CD4-positive, alpha-beta T cell (primary cell): ENCODE measurements around the gene GULP1. TPM values are rescaled to one million over a fixed set of nuclear protein-coding genes. Genes with fewer than 3 reads are reported as not detected.

Experiments used
- ATAC-seq: fragments of 200-7000 bp; cut with Tn5 transposase; one replicate; pipeline ENCODE4 v1.10.0; 2022; ENCODE audit warnings: mild to moderate bottlenecking; ENCODE audit not compliant: poor library complexity
- CTCF ChIA-PET: fragments of 350-600 bp; sonication (Branson Sonifier 250); formaldehyde crosslinking; loops from one replicate; lab custom pipeline; 2021; ENCODE audit warnings: antibody characterized with exemption, inconsistent platforms; lab: Charles Lee
- POLR2A ChIA-PET: fragments of 350-600 bp; sonication (Branson Sonifier 250); formaldehyde crosslinking; loops from one replicate; lab custom pipeline; 2021; ENCODE audit warnings: antibody characterized with exemption, inconsistent platforms; lab: Charles Lee
- DNase-seq, 14 experiments: peaks; one replicate each; pipeline ENCODE4 v3.0.0-alpha.2; 2013 to 2020; ENCODE audit warnings: mixed read lengths in 2 of 14
- H3K27ac ChIP-seq, 2 donors: one replicate each; pipeline versions ENCODE4 v1.5.1 to v1.7.0; 2013; ENCODE audit warnings: low read length in 2 of 2, low read depth in 1 of 2, mild to moderate bottlenecking in 1 of 2
- H3K27me3 ChIP-seq, 2 experiments: 1 replicate in 1 of 2; 2 replicates in 1 of 2; pipeline versions ENCODE4 v1.6.1 to v1.7.0; 2013; ENCODE audit warnings: low read length in 2 of 2, control low read depth in 1 of 2, mild to moderate bottlenecking in 1 of 2, moderate library complexity in 1 of 2; ENCODE audit not compliant: insufficient read depth in 2 of 2, control insufficient read depth in 1 of 2
- H3K36me3 ChIP-seq: one replicate; pipeline ENCODE4 v1.6.1; 2013; ENCODE audit warnings: low read length, control low read depth; ENCODE audit not compliant: insufficient read depth
- H3K4me1 ChIP-seq: one replicate; pipeline ENCODE4 v1.6.1; 2013; ENCODE audit warnings: low read length, control low read depth; ENCODE audit not compliant: insufficient read depth
- H3K4me3 ChIP-seq: one replicate; pipeline ENCODE4 v1.5.1; 2013; ENCODE audit warnings: mild to moderate bottlenecking, low read length, moderate library complexity
- H3K9me3 ChIP-seq, 2 experiments: 1 replicate in 1 of 2; 2 replicates in 1 of 2; pipeline versions ENCODE4 v1.6.1 to v1.7.0; 2013; ENCODE audit warnings: low read length in 2 of 2, mild to moderate bottlenecking in 2 of 2, control low read depth in 1 of 2, moderate library complexity in 1 of 2; ENCODE audit not compliant: control insufficient read depth in 1 of 2, insufficient read depth in 1 of 2
- H3K27ac Mint-ChIP-seq: one replicate; pipeline ENCODE4 v1.8.0; 2020; ENCODE audit warnings: mixed read lengths
- H3K27me3 Mint-ChIP-seq: one replicate; pipeline ENCODE4 v1.8.0; 2021; ENCODE audit warnings: mixed read lengths
- H3K36me3 Mint-ChIP-seq: one replicate; pipeline ENCODE4 v1.8.0; 2021; ENCODE audit warnings: low read depth, mixed read lengths
- H3K4me1 Mint-ChIP-seq: one replicate; pipeline ENCODE4 v1.8.0; 2021; ENCODE audit warnings: low read depth, mixed read lengths
- H3K4me3 Mint-ChIP-seq: one replicate; pipeline ENCODE4 v1.8.0; 2020; ENCODE audit warnings: mild to moderate bottlenecking, mixed read lengths
- H3K9me3 Mint-ChIP-seq: one replicate; pipeline ENCODE4 v1.8.0; 2020; ENCODE audit warnings: mixed read lengths
- intact Hi-C, 2 experiments: fragments of 100-400 bp; cut with DNase I in 1 of 2; cut with micrococcal nuclease in 1 of 2; formaldehyde crosslinking; loops; one replicate each; pipeline versions ENCODE4 v1.15.1 to v1.9.0; 2023 to 2025; cut with DNase I, micrococcal nuclease
- total RNA-seq, 174 experiments: library from RNA in 2 of 174; stranded (reverse) in 2 of 174; gene quantifications; one replicate each; pipeline ENCODE4 v1.2.3 and lab custom pipeline; 2021 to 2026
- TF ChIP-seq, protein P1 (sequence below): fragments of 200-600 bp; IDR thresholded peaks from one replicate; pipeline ENCODE4 v1.8.0; 2022; ENCODE audit warnings: antibody characterized with exemption, mild to moderate bottlenecking

The GULP1 gene
- total RNA-seq, 2 experiments from 2014 or later = not detected

DNA sequence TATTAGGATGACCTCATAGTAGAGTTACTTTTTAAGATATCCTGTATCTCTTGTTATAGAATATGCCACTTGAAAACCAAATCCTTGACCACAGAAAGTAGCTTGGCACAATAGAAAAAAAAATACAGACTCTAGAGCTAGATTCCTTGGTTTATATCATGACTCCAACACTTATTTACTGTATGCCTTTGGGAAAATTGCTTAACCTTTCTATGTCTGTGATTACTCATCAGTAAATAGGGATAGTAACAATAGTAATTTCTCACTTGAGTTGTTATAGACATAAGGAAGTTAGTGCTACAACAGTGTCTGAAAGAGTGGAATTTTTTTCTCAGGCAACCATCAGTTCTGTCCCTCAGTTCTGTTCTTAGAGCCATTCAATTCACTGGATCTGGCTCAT, 193.8 kb downstream of the GULP1 start:
- H3K27me3 Mint-ChIP-seq = no peaks in the 10 kb centered on the region
- Histone ChIP-seq H3K9me3 (no peaks in the 10 kb centered on the region), H3K4me3 (no peak overlapping the region), H3K27ac (no peak overlapping the region), H3K4me1 (no peaks in the 10 kb centered on the region), H3K36me3 (no peaks in the 10 kb centered on the region), H3K27me3 (no peaks in the 10 kb centered on the region)
- H3K4me3 Mint-ChIP-seq = no peak overlapping the region
- DNase-seq = no peak
- intact Hi-C loops = no loop called here
- no peaks in the 10 kb centered on the region for H3K9me3 Mint-ChIP-seq
- H3K36me3 Mint-ChIP-seq = no peaks in the 10 kb centered on the region
- TF ChIP-seq, protein P1, sequence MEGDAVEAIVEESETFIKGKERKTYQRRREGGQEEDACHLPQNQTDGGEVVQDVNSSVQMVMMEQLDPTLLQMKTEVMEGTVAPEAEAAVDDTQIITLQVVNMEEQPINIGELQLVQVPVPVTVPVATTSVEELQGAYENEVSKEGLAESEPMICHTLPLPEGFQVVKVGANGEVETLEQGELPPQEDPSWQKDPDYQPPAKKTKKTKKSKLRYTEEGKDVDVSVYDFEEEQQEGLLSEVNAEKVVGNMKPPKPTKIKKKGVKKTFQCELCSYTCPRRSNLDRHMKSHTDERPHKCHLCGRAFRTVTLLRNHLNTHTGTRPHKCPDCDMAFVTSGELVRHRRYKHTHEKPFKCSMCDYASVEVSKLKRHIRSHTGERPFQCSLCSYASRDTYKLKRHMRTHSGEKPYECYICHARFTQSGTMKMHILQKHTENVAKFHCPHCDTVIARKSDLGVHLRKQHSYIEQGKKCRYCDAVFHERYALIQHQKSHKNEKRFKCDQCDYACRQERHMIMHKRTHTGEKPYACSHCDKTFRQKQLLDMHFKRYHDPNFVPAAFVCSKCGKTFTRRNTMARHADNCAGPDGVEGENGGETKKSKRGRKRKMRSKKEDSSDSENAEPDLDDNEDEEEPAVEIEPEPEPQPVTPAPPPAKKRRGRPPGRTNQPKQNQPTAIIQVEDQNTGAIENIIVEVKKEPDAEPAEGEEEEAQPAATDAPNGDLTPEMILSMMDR = no peak
- ATAC-seq = no peak
- ChIA-PET POLR2A (no interaction called here), CTCF (no interaction called here)
- no peak overlapping the region for H3K27ac Mint-ChIP-seq
- H3K4me1 Mint-ChIP-seq = no peaks in the 10 kb centered on the region

GRCh38 chr2:188492751-188493150, 201.1 kb downstream of the GULP1 start:
- H3K4me1 Mint-ChIP-seq = no peaks in the 10 kb centered on the region
- Histone ChIP-seq H3K9me3 (no peaks in the 10 kb centered on the region), H3K4me3 (no peak overlapping the region), H3K27ac (no peak overlapping the region), H3K4me1 (no peaks in the 10 kb centered on the region), H3K36me3 (no peaks in the 10 kb centered on the region), H3K27me3 (no peaks in the 10 kb centered on the region)
- ATAC-seq (no peak), DNase-seq (no peak)
- ChIA-PET CTCF (no interaction called here), POLR2A (no interaction called here)
- H3K27ac Mint-ChIP-seq = no peak overlapping the region
- H3K27me3 Mint-ChIP-seq = no peaks in the 10 kb centered on the region
- H3K36me3 Mint-ChIP-seq = no peaks in the 10 kb centered on the region
- no peak overlapping the region for H3K4me3 Mint-ChIP-seq
- TF ChIP-seq, protein P1 = no peak
- intact Hi-C loops = no loop called here
- H3K9me3 Mint-ChIP-seq = no peaks in the 10 kb centered on the region

DNA sequence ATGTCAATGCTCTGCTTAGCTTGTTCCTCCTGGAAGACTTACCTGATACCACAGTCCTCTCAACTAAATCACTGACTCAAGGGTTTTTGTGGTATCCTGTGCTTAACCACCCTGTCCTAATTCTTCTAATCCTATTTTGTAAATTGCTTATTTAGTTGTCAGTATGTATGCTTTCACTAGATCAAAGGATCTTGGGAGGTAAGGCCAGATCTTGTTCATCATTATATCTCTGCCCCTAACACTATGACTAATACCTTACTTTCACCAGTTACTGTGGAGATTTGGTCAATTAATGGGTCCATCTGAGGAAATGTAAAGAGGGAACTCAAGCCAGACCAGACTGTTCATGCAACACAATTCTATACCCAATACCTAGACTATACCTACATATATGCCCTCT, 203.2 kb downstream of the GULP1 start:
- H3K27me3 ChIP-seq = no peaks in the 10 kb centered on the region
- no peak overlapping the region for H3K4me3 ChIP-seq
- TF ChIP-seq, protein P1 = no peak
- no peaks in the 10 kb centered on the region for H3K4me1 ChIP-seq
- ATAC-seq (no peak), DNase-seq (no peak)
- Mint-ChIP-seq H3K9me3 (no peaks in the 10 kb centered on the region), H3K4me3 (no peak overlapping the region), H3K4me1 (no peaks in the 10 kb centered on the region), H3K36me3 (no peaks in the 10 kb centered on the region), H3K27ac (no peak overlapping the region), H3K27me3 (no peaks in the 10 kb centered on the region)
- intact Hi-C loops = no loop called here
- H3K9me3 ChIP-seq = no peaks in the 10 kb centered on the region
- no peak overlapping the region for H3K27ac ChIP-seq
- H3K36me3 ChIP-seq = no peaks in the 10 kb centered on the region
- POLR2A ChIA-PET = no interaction called here
- CTCF ChIA-PET = no interaction called here
